Measurements from ENCODE around the gene ZNF101.

DNA sequence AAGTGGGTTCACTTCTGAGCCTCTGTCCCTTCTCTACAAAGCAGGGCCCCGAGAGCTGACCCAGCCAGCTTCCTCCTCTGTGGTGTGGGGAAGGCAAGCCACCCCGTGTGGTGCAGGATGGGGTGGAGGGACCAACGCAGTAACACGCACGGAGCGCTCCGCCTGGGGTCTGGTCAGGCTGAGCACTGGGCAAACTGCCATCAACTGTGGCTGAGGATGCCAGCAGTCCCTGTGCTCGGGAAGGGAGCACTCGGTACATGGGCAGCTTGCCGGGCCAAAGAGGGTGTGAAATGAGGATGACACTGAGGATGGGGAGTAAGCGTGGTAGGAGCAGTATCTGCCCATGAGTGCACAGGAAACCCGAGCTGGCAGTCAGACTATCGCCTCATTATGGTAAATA lies 17.6 kb upstream of the ZNF101 start:
- TF ChIP-seq, protein P1, sequence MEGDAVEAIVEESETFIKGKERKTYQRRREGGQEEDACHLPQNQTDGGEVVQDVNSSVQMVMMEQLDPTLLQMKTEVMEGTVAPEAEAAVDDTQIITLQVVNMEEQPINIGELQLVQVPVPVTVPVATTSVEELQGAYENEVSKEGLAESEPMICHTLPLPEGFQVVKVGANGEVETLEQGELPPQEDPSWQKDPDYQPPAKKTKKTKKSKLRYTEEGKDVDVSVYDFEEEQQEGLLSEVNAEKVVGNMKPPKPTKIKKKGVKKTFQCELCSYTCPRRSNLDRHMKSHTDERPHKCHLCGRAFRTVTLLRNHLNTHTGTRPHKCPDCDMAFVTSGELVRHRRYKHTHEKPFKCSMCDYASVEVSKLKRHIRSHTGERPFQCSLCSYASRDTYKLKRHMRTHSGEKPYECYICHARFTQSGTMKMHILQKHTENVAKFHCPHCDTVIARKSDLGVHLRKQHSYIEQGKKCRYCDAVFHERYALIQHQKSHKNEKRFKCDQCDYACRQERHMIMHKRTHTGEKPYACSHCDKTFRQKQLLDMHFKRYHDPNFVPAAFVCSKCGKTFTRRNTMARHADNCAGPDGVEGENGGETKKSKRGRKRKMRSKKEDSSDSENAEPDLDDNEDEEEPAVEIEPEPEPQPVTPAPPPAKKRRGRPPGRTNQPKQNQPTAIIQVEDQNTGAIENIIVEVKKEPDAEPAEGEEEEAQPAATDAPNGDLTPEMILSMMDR (IDR thresholded peaks at IDR 0.05), result no peak
- TF ChIP-seq POLR2A (IDR thresholded peaks at IDR 0.05), result no peak
- no peak for TF ChIP-seq EP300 (IDR thresholded peaks at IDR 0.05)
